ENCODE data around the gene EPHB1.

The EPHB1 gene

DNA sequence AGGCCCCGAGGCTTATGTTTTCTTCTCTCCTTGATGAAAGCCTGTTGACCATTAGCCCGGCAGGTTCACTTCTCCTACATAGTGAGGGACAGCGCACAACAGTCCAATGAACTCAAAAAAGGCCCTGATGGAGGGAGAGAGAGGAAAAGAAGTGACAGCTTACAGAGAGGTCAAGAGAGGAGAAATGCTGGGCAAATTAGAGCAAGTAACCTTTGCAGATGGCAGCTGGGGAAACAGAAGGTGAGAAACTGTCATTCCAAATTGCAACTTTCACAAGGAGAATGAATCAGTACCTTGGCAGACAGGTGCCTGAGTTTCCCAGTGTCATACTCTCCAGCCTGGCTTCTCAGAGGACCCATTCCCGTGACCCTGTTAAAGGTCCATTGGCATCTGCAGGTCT is 252.0 kb downstream of the EPHB1 start:
- no peak for DNase-seq (ENCODE audit: low read depth)
- TF ChIP-seq, protein P1, sequence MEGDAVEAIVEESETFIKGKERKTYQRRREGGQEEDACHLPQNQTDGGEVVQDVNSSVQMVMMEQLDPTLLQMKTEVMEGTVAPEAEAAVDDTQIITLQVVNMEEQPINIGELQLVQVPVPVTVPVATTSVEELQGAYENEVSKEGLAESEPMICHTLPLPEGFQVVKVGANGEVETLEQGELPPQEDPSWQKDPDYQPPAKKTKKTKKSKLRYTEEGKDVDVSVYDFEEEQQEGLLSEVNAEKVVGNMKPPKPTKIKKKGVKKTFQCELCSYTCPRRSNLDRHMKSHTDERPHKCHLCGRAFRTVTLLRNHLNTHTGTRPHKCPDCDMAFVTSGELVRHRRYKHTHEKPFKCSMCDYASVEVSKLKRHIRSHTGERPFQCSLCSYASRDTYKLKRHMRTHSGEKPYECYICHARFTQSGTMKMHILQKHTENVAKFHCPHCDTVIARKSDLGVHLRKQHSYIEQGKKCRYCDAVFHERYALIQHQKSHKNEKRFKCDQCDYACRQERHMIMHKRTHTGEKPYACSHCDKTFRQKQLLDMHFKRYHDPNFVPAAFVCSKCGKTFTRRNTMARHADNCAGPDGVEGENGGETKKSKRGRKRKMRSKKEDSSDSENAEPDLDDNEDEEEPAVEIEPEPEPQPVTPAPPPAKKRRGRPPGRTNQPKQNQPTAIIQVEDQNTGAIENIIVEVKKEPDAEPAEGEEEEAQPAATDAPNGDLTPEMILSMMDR (IDR thresholded peaks at IDR 0.05; ENCODE audit: low read depth, low read length, missing control alignments) = no peak
- in situ Hi-C loops (cut with HindIII; ENCODE audit: low sequenced_read_pairs) = no loop called here
- no peak overlapping the region for H3K4me3 ChIP-seq (ENCODE audit: low read depth, low read length)

DNA sequence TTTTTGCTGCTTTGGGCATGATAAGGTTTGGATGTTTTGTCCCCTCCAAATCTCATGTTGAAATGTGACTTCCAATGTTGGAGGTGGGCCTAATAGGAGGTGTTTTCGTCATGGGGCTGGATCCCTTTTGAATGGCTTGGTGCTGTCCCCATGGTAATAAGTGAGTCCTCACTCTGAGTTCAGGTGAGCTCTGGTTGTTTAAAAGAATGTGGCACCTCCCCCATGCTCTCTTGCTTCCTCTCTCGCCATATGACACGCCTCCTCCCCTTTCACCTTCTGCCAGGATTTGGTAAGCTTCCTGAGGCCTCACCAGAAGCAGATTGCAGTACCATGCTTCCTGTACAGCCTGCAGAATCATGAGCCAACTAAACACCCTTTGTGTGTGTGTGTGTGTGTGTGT is 255.5 kb downstream of the EPHB1 start:
- no peak for DNase-seq (ENCODE audit: low read depth)
- in situ Hi-C loops (cut with HindIII; ENCODE audit: low sequenced_read_pairs) = no loop called here
- H3K4me3 ChIP-seq (ENCODE audit: low read depth, low read length) = no peak overlapping the region
- TF ChIP-seq, protein P1 (IDR thresholded peaks at IDR 0.05; ENCODE audit: low read depth, low read length, missing control alignments) = no peak

DNA sequence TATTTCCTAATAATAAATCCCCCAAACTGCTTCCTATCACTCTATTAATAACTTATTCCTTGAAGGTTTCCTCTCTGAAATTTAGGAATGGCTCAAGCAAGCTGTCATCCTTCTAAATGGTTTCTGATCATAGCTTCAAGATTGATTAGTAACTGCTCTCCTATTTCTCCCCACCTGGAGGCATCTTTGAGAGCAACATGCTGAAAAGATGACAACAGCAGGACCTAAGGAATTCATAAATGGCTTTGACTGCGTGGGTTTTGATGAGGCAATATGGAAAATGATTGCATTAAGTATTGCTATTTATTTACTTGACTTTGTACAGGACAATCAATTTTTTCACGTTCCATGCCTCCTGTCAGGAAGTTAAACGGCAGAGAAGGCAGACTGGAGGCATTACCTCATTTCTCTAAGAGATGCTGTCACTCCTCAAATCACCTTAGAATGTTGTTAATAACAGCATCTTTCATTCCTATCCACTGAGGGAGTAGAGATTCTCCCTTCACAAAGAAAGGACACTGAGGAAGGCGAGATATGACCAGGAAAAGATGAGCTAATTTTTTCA is 256.4 kb downstream of the EPHB1 start:
- TF ChIP-seq, protein P1 (IDR thresholded peaks at IDR 0.05; ENCODE audit: low read depth, low read length, missing control alignments) = no peak
- in situ Hi-C loops (cut with HindIII; ENCODE audit: low sequenced_read_pairs) = no loop called here
- H3K4me3 ChIP-seq (ENCODE audit: low read depth, low read length) = no peak overlapping the region
- DNase-seq (ENCODE audit: low read depth) = no peak

DNA sequence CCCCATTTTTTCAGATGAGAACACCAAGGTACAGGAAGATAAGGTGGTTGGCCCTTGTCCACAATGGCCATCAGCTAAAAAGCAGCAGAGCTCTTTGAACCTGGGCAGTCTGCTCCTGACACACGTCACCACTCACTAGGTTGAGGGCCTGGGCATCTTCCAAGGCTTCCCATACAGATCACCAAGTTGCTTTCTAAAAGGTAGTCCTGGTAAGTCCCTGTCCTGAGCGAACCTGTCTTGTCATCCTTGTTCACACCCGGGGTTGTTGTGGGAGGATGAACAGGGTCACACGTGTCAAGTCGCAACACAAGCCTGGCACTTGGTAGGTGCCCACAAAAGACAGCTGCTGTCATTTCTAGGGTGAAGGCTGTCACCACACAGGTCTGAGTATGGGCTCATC is 260.4 kb downstream of the EPHB1 start:
- no peak for DNase-seq (ENCODE audit: low read depth)
- TF ChIP-seq, protein P1 (IDR thresholded peaks at IDR 0.05; ENCODE audit: low read depth, low read length, missing control alignments) = no peak
- in situ Hi-C loops (cut with HindIII; ENCODE audit: low sequenced_read_pairs) = no loop called here
- no peak overlapping the region for H3K4me3 ChIP-seq (ENCODE audit: low read depth, low read length)

DNA sequence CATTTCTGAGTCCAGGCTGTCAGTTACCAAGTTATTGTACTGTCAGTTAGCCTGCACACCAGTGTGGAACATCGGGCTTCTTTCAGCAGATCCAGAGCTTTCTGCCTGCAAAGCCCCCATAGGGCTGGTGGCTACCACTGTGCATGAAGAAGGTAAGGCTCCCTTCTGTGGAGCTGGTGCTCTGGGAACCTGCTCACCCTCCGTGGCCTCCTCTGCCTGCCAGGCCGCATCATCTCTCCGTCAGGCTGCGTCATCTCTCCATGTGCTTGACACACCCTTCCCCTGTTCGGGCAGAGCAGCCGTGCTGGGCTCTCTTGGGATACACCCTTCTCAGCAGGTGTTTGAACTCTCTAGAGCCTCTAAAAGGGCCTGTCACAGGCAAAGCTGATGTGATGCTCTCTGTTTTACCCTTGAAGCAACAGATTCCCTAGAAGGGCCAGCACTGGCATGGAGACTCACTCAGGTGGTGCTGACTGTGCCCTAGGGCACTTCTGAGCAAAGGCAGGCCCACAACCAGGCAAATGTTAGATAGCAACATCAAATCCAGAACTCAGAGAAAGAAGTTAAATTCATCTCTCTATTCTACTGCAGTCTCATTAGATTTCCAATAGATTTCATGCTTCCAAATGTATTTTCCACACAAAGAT is 261.1 kb downstream of the EPHB1 start:
- no peak overlapping the region for H3K4me3 ChIP-seq (ENCODE audit: low read depth, low read length)
- in situ Hi-C loops (cut with HindIII; ENCODE audit: low sequenced_read_pairs) = no loop called here
- no peak for DNase-seq (ENCODE audit: low read depth)
- TF ChIP-seq, protein P1 (IDR thresholded peaks at IDR 0.05; ENCODE audit: low read depth, low read length, missing control alignments) = no peak

DNA sequence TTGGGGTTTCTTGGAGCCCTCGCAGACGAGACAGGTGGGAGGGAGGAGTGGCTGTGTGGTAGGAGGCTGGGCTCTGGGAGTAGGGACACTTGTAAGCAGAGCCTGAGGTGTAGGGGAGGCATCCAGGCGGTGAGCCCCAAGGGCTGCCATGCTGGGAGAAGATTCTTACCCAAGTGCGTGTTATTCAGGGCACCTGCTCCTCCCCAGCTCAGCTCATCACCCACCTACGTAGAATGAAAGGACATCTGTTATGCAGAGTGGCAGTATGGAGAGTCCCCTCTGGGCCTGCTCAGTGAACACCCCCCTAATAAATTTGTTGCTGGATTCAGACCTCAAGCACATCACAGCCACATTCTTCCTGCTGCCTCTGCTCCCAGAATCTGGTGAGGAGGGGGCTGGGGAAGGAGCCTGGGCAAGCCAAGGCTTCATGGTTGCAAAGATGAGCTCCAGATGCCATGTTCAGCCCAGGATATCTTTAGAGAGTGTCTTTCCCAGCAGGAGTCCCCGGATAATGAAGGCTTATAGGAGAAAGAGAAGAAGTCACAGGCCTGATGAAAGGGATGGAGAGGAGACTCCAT is 261.8 kb downstream of the EPHB1 start:
- in situ Hi-C loops (cut with HindIII; ENCODE audit: low sequenced_read_pairs) = no loop called here
- H3K4me3 ChIP-seq (ENCODE audit: low read depth, low read length) = no peak overlapping the region
- TF ChIP-seq, protein P1 (IDR thresholded peaks at IDR 0.05; ENCODE audit: low read depth, low read length, missing control alignments) = no peak
- no peak for DNase-seq (ENCODE audit: low read depth)
